BJ (cell line): ENCODE measurements around the gene ARHGAP26. TPM values are rescaled to one million over a fixed set of nuclear protein-coding genes. Genes with fewer than 3 reads are reported as not detected.

ENCODE experiments used
- CTCF ChIA-PET: fragments of 350-600 bp; formaldehyde crosslinking; extraction: SDS; loops from one replicate; lab custom pipeline; 2021; ENCODE audit warnings: antibody characterized with exemption, inconsistent platforms; lab: Yijun Ruan, JAX
- POLR2A ChIA-PET: fragments of 300-600 bp; sonication (Branson Sonifier 250); formaldehyde crosslinking; extraction: SDS; loops from one replicate; lab custom pipeline; 2021; ENCODE audit warnings: antibody characterized with exemption; lab: Charles Lee
- DNase-seq: peaks from one replicate; pipeline ENCODE4 v3.0.0-alpha.2; 2011; ENCODE audit warnings: low read depth
- H3K27me3 ChIP-seq: 2 replicates; pipeline ENCODE4 v1.6.0; 2011; ENCODE audit warnings: low read length; ENCODE audit not compliant: control insufficient read depth, insufficient read depth
- H3K36me3 ChIP-seq: 2 replicates; pipeline ENCODE4 v1.5.1; 2011; ENCODE audit warnings: low read length; ENCODE audit not compliant: control insufficient read depth, insufficient read depth
- H3K4me3 ChIP-seq: 2 replicates; pipeline ENCODE4 v1.5.1; 2011; ENCODE audit warnings: low read depth, mild to moderate bottlenecking, control low read depth, low read length
- CTCF ChIP-seq: IDR thresholded peaks from 2 replicates; pipeline ENCODE4 v1.5.1; 2011; ENCODE audit warnings: low read depth, mild to moderate bottlenecking, control low read depth, inconsistent platforms, low read length, moderate library complexity; ENCODE audit not compliant: insufficient read depth
- polyA plus RNA-seq: library from polyadenylated mRNA; depleted of rRNA; stranded (reverse); fragments of >200 nt; gene quantifications from 2 replicates; pipeline ENCODE4 v1.2.3, GENCODE V29; 2011

The ARHGAP26 gene
- polyA plus RNA-seq, 1 experiment = 4.8 TPM

DNA sequence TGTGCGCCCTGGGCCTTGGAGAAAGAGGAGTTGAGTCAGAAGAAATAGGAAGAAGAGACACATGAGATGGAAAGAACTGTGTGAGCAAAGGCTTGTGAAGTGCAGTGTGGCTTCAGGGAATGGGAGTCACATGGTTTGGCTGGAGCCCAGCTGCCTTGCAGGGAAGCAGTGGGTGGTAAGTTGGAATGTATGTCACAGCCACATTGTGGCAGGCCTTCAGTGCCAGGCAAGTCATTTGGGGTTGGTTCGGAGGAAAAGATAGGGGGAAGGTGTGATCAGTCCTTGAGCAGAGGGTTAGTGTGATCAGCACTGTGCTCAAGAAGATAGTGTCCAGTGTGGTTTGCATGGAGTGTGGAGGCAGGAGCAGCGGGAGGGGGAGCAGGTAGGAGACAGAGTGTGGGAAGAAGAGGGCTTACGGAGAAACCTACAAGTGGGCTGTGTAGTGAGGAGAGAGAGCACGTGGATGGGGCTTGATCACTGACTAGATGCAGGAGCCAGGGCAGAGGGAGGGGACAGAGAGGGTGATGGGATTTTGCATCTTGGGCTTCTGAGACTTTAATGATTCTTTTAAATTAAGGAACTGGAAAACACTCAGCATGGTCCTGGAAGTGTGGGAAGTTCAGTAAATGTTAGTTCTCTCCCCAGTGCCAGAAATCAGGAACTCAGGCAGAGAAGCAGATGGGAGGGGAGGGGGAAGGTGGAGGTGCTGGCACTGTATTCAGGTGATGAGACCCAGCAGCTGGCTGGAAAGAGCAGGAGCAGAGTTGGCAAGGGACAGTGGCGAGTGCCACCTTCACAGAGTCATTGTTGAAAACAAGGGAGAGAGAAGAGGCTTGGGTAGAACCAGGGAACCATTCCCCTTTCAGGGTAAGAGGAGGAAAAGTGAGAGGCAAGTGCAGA lies 46.6 kb downstream of the ARHGAP26 start:
- ChIA-PET POLR2A (no interaction called here), CTCF (interaction anchor here (1.6 kb wide), 1 partner anchor 64 kb away, joined by 4 read pairs; no protein-coding TSS in a partner anchor)
- Histone ChIP-seq H3K36me3 (no peaks in the 10 kb centered on the region), H3K27me3 (no peaks in the 10 kb centered on the region), H3K4me3 (no peak overlapping the region)
- TF ChIP-seq CTCF = no peak
- no peak for DNase-seq

- no peak for DNase-seq
- no peak for TF ChIP-seq CTCF
- ChIA-PET CTCF (interaction anchor here (0.7 to 1.6 kb wide), 6 partner anchors 10 to 163 kb away, joined by 3 to 4 read pairs (median 3); no protein-coding TSS in a partner anchor), POLR2A (interaction anchor here (0.6 kb wide), 1 partner anchor 77 kb away, joined by 3 read pairs; no protein-coding TSS in a partner anchor)
- Histone ChIP-seq H3K4me3 (no peak overlapping the region), H3K27me3 (no peaks in the 10 kb centered on the region), H3K36me3 (no peaks in the 10 kb centered on the region)
Measured at GRCh38 chr5:142817949-142818431, 47.8 kb downstream of the ARHGAP26 start.

GRCh38 chr5:142819292-142819691 lies 49.1 kb downstream of the ARHGAP26 start:
- DNase-seq = no peak
- Histone ChIP-seq H3K4me3 (no peak overlapping the region), H3K36me3 (no peaks in the 10 kb centered on the region), H3K27me3 (no peaks in the 10 kb centered on the region)
- POLR2A ChIA-PET = no interaction called here
- TF ChIP-seq CTCF = no peak
- CTCF ChIA-PET = interaction anchor here (0.7 to 1.3 kb wide), 3 partner anchors 8 to 106 kb away, joined by 3 read pairs; no protein-coding TSS in a partner anchor

DNA sequence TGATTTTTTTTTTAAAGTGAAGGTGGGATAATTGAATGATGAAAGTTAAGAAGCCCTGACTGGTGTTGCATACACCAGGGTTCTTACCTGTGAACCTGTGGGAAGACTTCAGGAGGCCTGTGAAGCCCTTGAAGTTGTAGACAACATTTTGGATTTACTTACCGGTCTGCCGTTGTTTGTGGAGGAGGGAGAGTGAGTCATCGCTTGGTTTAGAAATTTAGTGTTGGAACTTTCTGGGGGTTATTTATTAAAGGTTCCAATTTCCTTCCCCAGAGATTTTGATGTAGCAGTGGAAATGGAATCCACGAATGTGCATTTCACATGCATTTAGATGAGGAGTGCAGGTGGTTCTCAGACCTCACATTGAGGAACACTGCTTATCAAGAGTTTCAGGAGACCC lies 49.6 kb downstream of the ARHGAP26 start:
- no peak for TF ChIP-seq CTCF
- CTCF ChIA-PET = interaction anchor here (2.5 kb wide), 1 partner anchor 107 kb away, joined by 8 read pairs; no protein-coding TSS in a partner anchor
- Histone ChIP-seq H3K4me3 (no peak overlapping the region), H3K27me3 (no peaks in the 10 kb centered on the region), H3K36me3 (no peaks in the 10 kb centered on the region)
- POLR2A ChIA-PET = no interaction called here
- DNase-seq = no peak

GRCh38 chr5:142820447-142820846 lies 50.3 kb downstream of the ARHGAP26 start:
- no peak for TF ChIP-seq CTCF
- DNase-seq = no peak
- H3K4me3 ChIP-seq = no peak overlapping the region
- ChIA-PET CTCF (interaction anchor here (0.6 to 2.5 kb wide), 2 partner anchors 107 to 1129 kb away, joined by 3 to 8 read pairs; no protein-coding TSS in a partner anchor), POLR2A (no interaction called here)
- H3K27me3 ChIP-seq = no peaks in the 10 kb centered on the region
- no peaks in the 10 kb centered on the region for H3K36me3 ChIP-seq
